Skeletal muscle tissue (tissue), 4 donors: ENCODE data around the gene FAAP20. TPM values are rescaled to one million over a fixed set of nuclear protein-coding genes. Genes with fewer than 3 reads are reported as not detected.
A peak's percentile ranks its signal among the peaks of the same experiment; 100 is the strongest.

Experiments
- H3K27ac ChIP-seq: one replicate; pipeline ENCODE4 v1.7.0; 2013; ENCODE audit warnings: mild to moderate bottlenecking, low read depth, low read length, inconsistent platforms
- H3K27me3 ChIP-seq, 3 donors: one replicate each; pipeline ENCODE4 v1.7.0; 2013; ENCODE audit warnings: low read length in 3 of 3; ENCODE audit not compliant: control insufficient read depth in 3 of 3, insufficient read depth in 3 of 3
- H3K36me3 ChIP-seq, 3 donors: one replicate each; pipeline ENCODE4 v1.7.0; 2013; ENCODE audit warnings: low read length in 3 of 3; ENCODE audit not compliant: control insufficient read depth in 3 of 3, insufficient read depth in 3 of 3
- H3K4me1 ChIP-seq, 3 donors: one replicate each; pipeline ENCODE4 v1.7.0; 2013; ENCODE audit warnings: low read length in 3 of 3, mild to moderate bottlenecking in 3 of 3; ENCODE audit not compliant: control insufficient read depth in 3 of 3, insufficient read depth in 3 of 3
- H3K4me3 ChIP-seq, 3 donors: one replicate each; pipeline ENCODE4 v1.7.0; 2013; ENCODE audit warnings: low read length in 3 of 3
- H3K9ac ChIP-seq, 3 donors: one replicate each; pipeline ENCODE4 v1.7.0; 2013; ENCODE audit warnings: low read length in 3 of 3, mild to moderate bottlenecking in 3 of 3, moderate library complexity in 2 of 3, low read depth in 1 of 3
- H3K9me3 ChIP-seq, 3 donors: one replicate each; pipeline ENCODE4 v1.7.0; 2013; ENCODE audit warnings: low read length in 3 of 3; ENCODE audit not compliant: control insufficient read depth in 3 of 3
- total RNA-seq: library from RNA; depleted of rRNA; stranded (reverse); fragments of >200 nt; gene quantifications from one replicate; pipeline ENCODE4 v1.2.3, GENCODE V29; 2014
- donor health status: Osteomylitis.

The FAAP20 gene
- total RNA-seq, 1 donor from 2014 or later, result 13.0 TPM

- peaks cover 62 to 75% (median 73%) of the 10 kb centered on the region in 3 donors for H3K4me1 ChIP-seq
- H3K4me3 ChIP-seq, result peak overlapping the region; percentile 81 to 86 (median 84)
- peak overlapping the region; percentile 79 to 88 (median 81) for H3K9ac ChIP-seq
- H3K27ac ChIP-seq, result peak overlapping the region; percentile 79
- no peaks in the 10 kb centered on the region for H3K9me3 ChIP-seq
- H3K36me3 ChIP-seq, result no peaks in the 10 kb centered on the region
- no peaks in the 10 kb centered on the region for H3K27me3 ChIP-seq
These were observed 36.4 kb upstream of the FAAP20 start for GRCh38 chr1:2230781-2231531.

- H3K36me3 ChIP-seq, result no peaks in the 10 kb centered on the region
- H3K27me3 ChIP-seq, result no peaks in the 10 kb centered on the region
- H3K4me1 ChIP-seq, result peaks cover 59 to 66% (median 65%) of the 10 kb centered on the region in 3 donors
- peak overlapping the region; percentile 79 to 88 (median 81) for H3K9ac ChIP-seq
- peak overlapping the region; percentile 79 for H3K27ac ChIP-seq
- peak overlapping the region; percentile 81 to 86 (median 84) for H3K4me3 ChIP-seq
- H3K9me3 ChIP-seq, result no peaks in the 10 kb centered on the region
These were observed 35.5 kb upstream of the FAAP20 start for GRCh38 chr1:2229911-2230731.

- Histone ChIP-seq H3K27ac (peak overlapping the region; percentile 79), H3K4me1 (peaks cover 50 to 58% (median 56%) of the 10 kb centered on the region in 3 donors), H3K36me3 (no peaks in the 10 kb centered on the region), H3K9me3 (no peaks in the 10 kb centered on the region), H3K27me3 (no peaks in the 10 kb centered on the region), H3K9ac (peak overlapping the region; percentile 79 to 88 (median 81)), H3K4me3 (peak overlapping the region; percentile 81 to 86 (median 84))
These were observed 34.7 kb upstream of the FAAP20 start for GRCh38 chr1:2229037-2229864.

- Histone ChIP-seq H3K9me3 (no peaks in the 10 kb centered on the region), H3K27me3 (no peaks in the 10 kb centered on the region), H3K27ac (peak overlapping the region; percentile 79), H3K9ac (peak overlapping the region; percentile 79 to 88 (median 81)), H3K4me1 (peaks cover 44 to 53% (median 50%) of the 10 kb centered on the region in 3 donors), H3K4me3 (peak overlapping the region; percentile 81 to 86 (median 84)), H3K36me3 (no peaks in the 10 kb centered on the region)
These were observed 34.1 kb upstream of the FAAP20 start for GRCh38 chr1:2228694-2229036.

- Histone ChIP-seq H3K27ac (peak within 1 kb of the TSS; percentile 92), H3K36me3 (no peaks in the 10 kb centered on the region), H3K9ac (peak within 1 kb of the TSS; percentile 94 to 97 (median 96)), H3K4me1 (peaks cover 39 to 48% (median 46%) of the 10 kb centered on the region in 3 donors), H3K27me3 (no peaks in the 10 kb centered on the region), H3K9me3 (no peaks in the 10 kb centered on the region), H3K4me3 (peak within 1 kb of the TSS; percentile 81 to 87 (median 84))
These were observed 33.6 kb upstream of the FAAP20 start, which contains the start of gene SKI for GRCh38 chr1:2228157-2228594. SKI (plus strand) TSS chr1:2228319; CDS start chr1:2228767, 448 bp downstream.

GRCh38 chr1:2227346-2228156 is 33.0 kb upstream of the FAAP20 start:
- Histone ChIP-seq H3K4me1 (peaks cover 35 to 41% (median 40%) of the 10 kb centered on the region in 3 donors), H3K4me3 (peak overlapping the region; percentile 62 to 87 (median 81)), H3K27me3 (no peaks in the 10 kb centered on the region), H3K27ac (peak overlapping the region; percentile 92), H3K9ac (peak overlapping the region; percentile 94 to 97 (median 96)), H3K9me3 (no peaks in the 10 kb centered on the region), H3K36me3 (no peaks in the 10 kb centered on the region)

- Histone ChIP-seq H3K27ac (peak overlapping the region; percentile 92), H3K27me3 (no peaks in the 10 kb centered on the region)
These were observed 32.2 kb upstream of the FAAP20 start for GRCh38 chr1:2226525-2227345.

GRCh38 chr1:2224631-2225428 is 30.3 kb upstream of the FAAP20 start:
- Histone ChIP-seq H3K4me1 (peaks cover 7 to 16% (median 13%) of the 10 kb centered on the region in 3 donors), H3K4me3 (no peak overlapping the region), H3K27ac (no peak overlapping the region), H3K9me3 (no peaks in the 10 kb centered on the region), H3K27me3 (no peaks in the 10 kb centered on the region), H3K36me3 (no peaks in the 10 kb centered on the region), H3K9ac (no peak overlapping the region)

More at GRCh38 chr1:2226525-2227345, 32.2 kb upstream of the FAAP20 start:
- Histone ChIP-seq H3K4me3 (peak overlapping the region; percentile 62 to 87 (median 81)), H3K9ac (peak overlapping the region; percentile 94 to 97 (median 96)), H3K9me3 (no peaks in the 10 kb centered on the region), H3K4me1 (peaks cover 26 to 33% (median 33%) of the 10 kb centered on the region in 3 donors), H3K36me3 (no peaks in the 10 kb centered on the region)
